ENCODE measurements around the gene RFESD. TPM values are rescaled to one million over a fixed set of nuclear protein-coding genes. Genes with fewer than 3 reads are reported as not detected.

Gene RFESD
- polyA plus RNA-seq, 1 of the 3 experiments (the other 2 are of a cell fraction): 1.8 TPM

- H3K9me2 ChIP-seq: no peaks in the 10 kb centered on the region
- no peak overlapping the region for H3K4me3 ChIP-seq (ENCODE audit: low read depth in 2 of 2, low read length in 1 of 2)
- no peaks in the 10 kb centered on the region for H3K27me3 ChIP-seq (ENCODE audit: insufficient read depth)
- H3K9ac ChIP-seq: no peak overlapping the region
- H3K4me1 ChIP-seq (ENCODE audit: control insufficient read depth in 1 of 2, insufficient read depth in 2 of 2, low read depth in 1 of 2, low read length in 1 of 2): peaks cover 7 to 24% of the 10 kb centered on the region in 2 experiments
- H2AFZ ChIP-seq (ENCODE audit: low read depth): no peak overlapping the region
- POLR2A ChIA-PET: no interaction called here
- no peak for DNase-seq
- H3K4me2 ChIP-seq: peak overlapping the region; percentile 64
- CTCF ChIA-PET: interaction anchor here (0.9 to 3.6 kb wide), 4 partner anchors 13 to 175 kb away, joined by 3 to 14 read pairs (median 4); no protein-coding TSS in a partner anchor
- peak overlapping the region; percentile 71 to 76; a peak in 3 of 4 replicates for H3K27ac ChIP-seq (ENCODE audit: low read depth in 2 of 2, low read length in 1 of 2)
- no peaks in the 10 kb centered on the region for H3K79me2 ChIP-seq (ENCODE audit: insufficient read depth)
- H4K20me1 ChIP-seq (ENCODE audit: insufficient read depth): no peaks in the 10 kb centered on the region
- TF ChIP-seq RFX5 (IDR thresholded peaks at IDR 0.05; ENCODE audit: low read length) (no peak), CTCF (IDR thresholded peaks at IDR 0.05) (no peak), NFIC (IDR thresholded peaks at IDR 0.05; ENCODE audit: borderline replicate concordance) (peak; percentile 49; the same call in 1 of the 2 replicates), RCOR1 (IDR thresholded peaks at IDR 0.05; ENCODE audit: low read length) (no peak), TCF12 (IDR thresholded peaks at IDR 0.05) (peak; percentile 46), SIN3A (IDR thresholded peaks at IDR 0.05; ENCODE audit: borderline replicate concordance, low read depth, low read length) (no peak), TAF1 (IDR thresholded peaks at IDR 0.05; ENCODE audit: borderline replicate concordance, low read depth, low read length) (no peak), JUND (IDR thresholded peaks at IDR 0.05) (no peak), TEAD4 (IDR thresholded peaks at IDR 0.05; ENCODE audit: borderline replicate concordance, insufficient read depth) (no peak), IRF3 (IDR thresholded peaks at IDR 0.05; ENCODE audit: low read depth, low read length) (no peak), GABPA (IDR thresholded peaks at IDR 0.05; ENCODE audit: low read depth) (no peak), FOSL2 (IDR thresholded peaks at IDR 0.05; ENCODE audit: borderline replicate concordance, low read depth) (peak; percentile 18; the same call in 1 of the 2 replicates), CHD2 (IDR thresholded peaks at IDR 0.05; ENCODE audit: low read length, partially characterized antibody) (no peak)
- no peaks in the 10 kb centered on the region for H3K36me3 ChIP-seq (replicated peaks in 1 of 2; ENCODE audit: control insufficient read depth in 1 of 2, insufficient read depth in 2 of 2, low read length in 1 of 2)
- H3K9me3 ChIP-seq: no peaks in the 10 kb centered on the region
- peaks cover 22% of the 10 kb centered on the region for H3F3A ChIP-seq (replicated peaks; ENCODE audit: insufficient read depth)
These were observed 21.6 kb downstream of the RFESD start for GRCh38 chr5:95668216-95668615.

- ChIA-PET CTCF (interaction anchor here (0.9 to 3.6 kb wide), 4 partner anchors 13 to 178 kb away, joined by 3 to 14 read pairs (median 4); no protein-coding TSS in a partner anchor), POLR2A (no interaction called here)
- peak overlapping the region; percentile 71 to 76 for H3K27ac ChIP-seq (ENCODE audit: low read depth in 2 of 2, low read length in 1 of 2)
- no peaks in the 10 kb centered on the region for H3K36me3 ChIP-seq (replicated peaks in 1 of 2; ENCODE audit: control insufficient read depth in 1 of 2, insufficient read depth in 2 of 2, low read length in 1 of 2)
- no peaks in the 10 kb centered on the region for H4K20me1 ChIP-seq (ENCODE audit: insufficient read depth)
- no peaks in the 10 kb centered on the region for H3K9me2 ChIP-seq
- no peak overlapping the region for H3K4me3 ChIP-seq (ENCODE audit: low read depth in 2 of 2, low read length in 1 of 2)
- 0 out of 2 replicates have a peak overlapping the region, but pooled peaks have one; percentile 12 for H2AFZ ChIP-seq (ENCODE audit: low read depth)
- H3K4me1 ChIP-seq (ENCODE audit: control insufficient read depth in 1 of 2, insufficient read depth in 2 of 2, low read depth in 1 of 2, low read length in 1 of 2): peaks cover 7 to 24% of the 10 kb centered on the region in 2 experiments
- peak overlapping the region; percentile 64 for H3K4me2 ChIP-seq
- 63% methylated on average over 1 of the region's 1 CpG for WGBS (ENCODE audit: low lambda C conversion rate)
- no peaks in the 10 kb centered on the region for H3K79me2 ChIP-seq (ENCODE audit: insufficient read depth)
- peaks cover 22% of the 10 kb centered on the region for H3F3A ChIP-seq (replicated peaks; ENCODE audit: insufficient read depth)
- no peak for TF ChIP-seq USF1 (IDR thresholded peaks at IDR 0.05; ENCODE audit: borderline replicate concordance, low read depth)
- TF ChIP-seq ELF1 (IDR thresholded peaks at IDR 0.05): no peak
- TF ChIP-seq SMC3 (IDR thresholded peaks at IDR 0.05; ENCODE audit: low read depth, low read length): no peak
- no peak for TF ChIP-seq FOSL2 (IDR thresholded peaks at IDR 0.05; ENCODE audit: borderline replicate concordance, low read depth)
- no peak for TF ChIP-seq EZH2phosphoT487 (IDR thresholded peaks at IDR 0.05; ENCODE audit: borderline replicate concordance, low read depth)
- no peak for TF ChIP-seq CHD2 (IDR thresholded peaks at IDR 0.05; ENCODE audit: low read length, partially characterized antibody)
- no peak for TF ChIP-seq GABPA (IDR thresholded peaks at IDR 0.05; ENCODE audit: low read depth)
- no peak for TF ChIP-seq PBX3 (IDR thresholded peaks at IDR 0.05)
- no peak for TF ChIP-seq IRF3 (IDR thresholded peaks at IDR 0.05; ENCODE audit: low read depth, low read length)
- no peak for TF ChIP-seq TCF12 (IDR thresholded peaks at IDR 0.05)
- no peak for TF ChIP-seq TAF1 (IDR thresholded peaks at IDR 0.05; ENCODE audit: borderline replicate concordance, low read depth, low read length)
- TF ChIP-seq TEAD4 (IDR thresholded peaks at IDR 0.05; ENCODE audit: borderline replicate concordance, insufficient read depth): no peak
- TF ChIP-seq POLR2AphosphoS5 (IDR thresholded peaks at IDR 0.05; ENCODE audit: low read depth, low read length): no peak
- TF ChIP-seq RFX5 (IDR thresholded peaks at IDR 0.05; ENCODE audit: low read length): no peak
- TF ChIP-seq MXI1 (IDR thresholded peaks at IDR 0.05; ENCODE audit: low read depth, low read length): no peak
- H3K9ac ChIP-seq: no peak overlapping the region
- DNase-seq: no peak
- H3K27me3 ChIP-seq (ENCODE audit: insufficient read depth): no peaks in the 10 kb centered on the region
- H3K9me3 ChIP-seq: no peaks in the 10 kb centered on the region
These were observed 22.2 kb downstream of the RFESD start for GRCh38 chr5:95668728-95669127.
